ENCODE data around the gene C1QL1.

C1QL1 gene

DNA sequence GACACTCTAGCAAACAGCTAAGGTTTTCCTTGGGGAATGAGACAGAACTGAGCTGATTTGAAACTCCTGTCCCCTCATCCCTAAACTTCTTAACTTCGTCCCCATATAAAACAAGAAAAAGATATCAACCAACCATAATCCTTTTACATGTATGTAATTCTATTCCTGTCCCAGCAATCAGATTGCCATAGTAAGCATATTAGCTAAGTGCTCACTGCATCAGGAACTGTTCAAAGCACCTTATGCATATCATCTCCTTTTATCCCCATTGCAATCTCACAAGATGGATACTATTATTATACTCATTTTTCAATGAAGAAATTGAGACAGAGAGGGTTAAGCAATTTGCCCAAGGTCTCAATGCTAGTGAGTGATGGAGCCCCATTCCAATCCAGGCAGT, 27.3 kb downstream of the C1QL1 start:
- TF ChIP-seq FOXM1 (IDR thresholded peaks at IDR 0.05; ENCODE audit: borderline replicate concordance, low read depth) (peak; percentile 12; the same call in 1 of the 2 replicates), NFIC (IDR thresholded peaks at IDR 0.05) (no peak)

DNA sequence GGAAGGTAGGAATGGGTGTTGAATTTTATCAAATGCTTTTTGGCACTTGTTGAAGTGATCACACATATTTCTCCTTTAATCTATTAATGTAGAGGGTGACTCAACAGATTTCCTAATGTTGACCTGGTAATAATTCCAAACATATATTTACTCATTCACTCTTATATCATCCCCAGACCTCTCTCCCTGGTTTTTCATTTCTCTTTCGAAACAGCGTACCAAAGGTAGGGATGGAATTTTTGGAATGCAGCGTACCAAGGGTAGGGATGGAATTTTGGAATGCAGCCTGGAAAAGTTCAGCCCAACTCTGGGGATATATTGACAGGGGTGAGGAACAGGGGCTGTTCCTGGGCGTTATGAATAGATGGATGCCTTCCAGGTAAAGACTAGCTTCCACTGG, 27.8 kb downstream of the C1QL1 start:
- TF ChIP-seq, protein P1, sequence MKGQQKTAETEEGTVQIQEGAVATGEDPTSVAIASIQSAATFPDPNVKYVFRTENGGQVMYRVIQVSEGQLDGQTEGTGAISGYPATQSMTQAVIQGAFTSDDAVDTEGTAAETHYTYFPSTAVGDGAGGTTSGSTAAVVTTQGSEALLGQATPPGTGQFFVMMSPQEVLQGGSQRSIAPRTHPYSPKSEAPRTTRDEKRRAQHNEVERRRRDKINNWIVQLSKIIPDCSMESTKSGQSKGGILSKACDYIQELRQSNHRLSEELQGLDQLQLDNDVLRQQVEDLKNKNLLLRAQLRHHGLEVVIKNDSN (IDR thresholded peaks at IDR 0.05) = no peak
- no peak for TF ChIP-seq TAF1 (IDR thresholded peaks at IDR 0.05; ENCODE audit: low read depth)
- TF ChIP-seq TCF12 (IDR thresholded peaks at IDR 0.05; ENCODE audit: low read depth) = 0 out of 2 replicates have a peak, but pooled peaks have one; percentile 25
- TF ChIP-seq REST (IDR thresholded peaks at IDR 0.05; ENCODE audit: low read depth) = no peak
- no peak for TF ChIP-seq RAD21 (IDR thresholded peaks at IDR 0.05; ENCODE audit: low read depth)
- peak; percentile 26; the same call in 1 of the 2 replicates for TF ChIP-seq EP300 (IDR thresholded peaks at IDR 0.05; ENCODE audit: borderline replicate concordance)
- TF ChIP-seq MAX (IDR thresholded peaks at IDR 0.05) = no peak
- TF ChIP-seq TEAD4 (IDR thresholded peaks at IDR 0.05) = peak; percentile 96
- no peak for TF ChIP-seq EGR1 (IDR thresholded peaks at IDR 0.05)
- 0 out of 2 replicates have a peak, but pooled peaks have one; percentile 40 for TF ChIP-seq CEBPB (IDR thresholded peaks at IDR 0.05)
- peak; percentile 67 for TF ChIP-seq NFIC (IDR thresholded peaks at IDR 0.05)
- TF ChIP-seq ZBTB7A (IDR thresholded peaks at IDR 0.05; ENCODE audit: low read depth) = no peak
- TF ChIP-seq FOXM1 (IDR thresholded peaks at IDR 0.05; ENCODE audit: borderline replicate concordance, low read depth) = peak; percentile 21; the same call in 1 of the 2 replicates
- no peak for TF ChIP-seq CREB1 (IDR thresholded peaks at IDR 0.05; ENCODE audit: low read depth)
- TF ChIP-seq YY1 (IDR thresholded peaks at IDR 0.05; ENCODE audit: low read depth) = no peak

GRCh38 chr17:44935116-44935515, 33.0 kb downstream of the C1QL1 start:
- TF ChIP-seq TAF1 (IDR thresholded peaks at IDR 0.05; ENCODE audit: low read depth) (no peak), MAX (IDR thresholded peaks at IDR 0.05) (no peak), ZBTB7A (IDR thresholded peaks at IDR 0.05; ENCODE audit: low read depth) (no peak), FOXM1 (IDR thresholded peaks at IDR 0.05; ENCODE audit: borderline replicate concordance, low read depth) (no peak), EP300 (IDR thresholded peaks at IDR 0.05; ENCODE audit: borderline replicate concordance) (no peak), NFIC (IDR thresholded peaks at IDR 0.05) (no peak), CREB1 (IDR thresholded peaks at IDR 0.05; ENCODE audit: low read depth) (no peak), CEBPB (IDR thresholded peaks at IDR 0.05) (no peak), TEAD4 (IDR thresholded peaks at IDR 0.05) (no peak), REST (IDR thresholded peaks at IDR 0.05; ENCODE audit: low read depth) (no peak), YY1 (IDR thresholded peaks at IDR 0.05; ENCODE audit: low read depth) (no peak), EGR1 (IDR thresholded peaks at IDR 0.05) (no peak), RAD21 (IDR thresholded peaks at IDR 0.05; ENCODE audit: low read depth) (no peak), TCF12 (IDR thresholded peaks at IDR 0.05; ENCODE audit: low read depth) (no peak)
- TF ChIP-seq, protein P1 (IDR thresholded peaks at IDR 0.05) = no peak

- TF ChIP-seq TCF12 (IDR thresholded peaks at IDR 0.05; ENCODE audit: low read depth) = no peak
- TF ChIP-seq MAX (IDR thresholded peaks at IDR 0.05) = no peak
- TF ChIP-seq YY1 (IDR thresholded peaks at IDR 0.05; ENCODE audit: low read depth) = no peak
Observed at GRCh38 chr17:44934745-44935105, 33.4 kb downstream of the C1QL1 start.

GRCh38 chr17:44933824-44934744, 34.0 kb downstream of the C1QL1 start:
- TF ChIP-seq EGR1 (IDR thresholded peaks at IDR 0.05) = no peak
- TF ChIP-seq FOXM1 (IDR thresholded peaks at IDR 0.05; ENCODE audit: borderline replicate concordance, low read depth) = no peak
- TF ChIP-seq ZBTB7A (IDR thresholded peaks at IDR 0.05; ENCODE audit: low read depth) = no peak
- no peak for TF ChIP-seq TCF12 (IDR thresholded peaks at IDR 0.05; ENCODE audit: low read depth)
- TF ChIP-seq MAX (IDR thresholded peaks at IDR 0.05) = no peak
- no peak for TF ChIP-seq REST (IDR thresholded peaks at IDR 0.05; ENCODE audit: low read depth)
- no peak for TF ChIP-seq TAF1 (IDR thresholded peaks at IDR 0.05; ENCODE audit: low read depth)
- TF ChIP-seq YY1 (IDR thresholded peaks at IDR 0.05; ENCODE audit: low read depth) = no peak
- no peak for TF ChIP-seq NFIC (IDR thresholded peaks at IDR 0.05)
- no peak for TF ChIP-seq TEAD4 (IDR thresholded peaks at IDR 0.05)
- TF ChIP-seq RAD21 (IDR thresholded peaks at IDR 0.05; ENCODE audit: low read depth) = no peak
- no peak for TF ChIP-seq EP300 (IDR thresholded peaks at IDR 0.05; ENCODE audit: borderline replicate concordance)
- TF ChIP-seq CEBPB (IDR thresholded peaks at IDR 0.05) = no peak
- no peak for TF ChIP-seq CREB1 (IDR thresholded peaks at IDR 0.05; ENCODE audit: low read depth)
- TF ChIP-seq, protein P1 (IDR thresholded peaks at IDR 0.05) = no peak

Data from Ishikawa (cell line).